IPS-18c (cell line): ENCODE results near the gene SLC25A28.
"Not testable (repeated sequence)": the region's sequence is repeated elsewhere in the genome, so short reads cannot be mapped to it uniquely, and the experiment has no call there.

Source experiments
- H3K4me3 ChIP-seq: 2 replicates; pipeline ENCODE4 v1.7.0; 2013; ENCODE audit warnings: low read depth, mild to moderate bottlenecking, low read length, moderate library complexity; ENCODE audit not compliant: insufficient read depth
- H3K9me3 ChIP-seq: one replicate; pipeline ENCODE4 v1.6.1; 2013; ENCODE audit warnings: mild to moderate bottlenecking, low read length, moderate library complexity; ENCODE audit not compliant: control insufficient read depth, insufficient read depth

Gene SLC25A28

GRCh38 chr10:99598781-99599509 is 21.3 kb downstream of the SLC25A28 start:
- Histone ChIP-seq H3K4me3 (no peak overlapping the region), H3K9me3 (no peaks in the 10 kb centered on the region)

GRCh38 chr10:99598011-99598410 is 22.2 kb downstream of the SLC25A28 start:
- no peaks in the 10 kb centered on the region for H3K9me3 ChIP-seq

GRCh38 chr10:99596708-99597107 is 23.5 kb downstream of the SLC25A28 start:
- H3K4me3 ChIP-seq, result not testable (repeated sequence)

More at GRCh38 chr10:99598011-99598410, 22.2 kb downstream of the SLC25A28 start:
- H3K4me3 ChIP-seq, result no peak overlapping the region

GRCh38 chr10:99595770-99596465 is 24.3 kb downstream of the SLC25A28 start:
- Histone ChIP-seq H3K4me3 (no peak overlapping the region), H3K9me3 (no peaks in the 10 kb centered on the region)

More at GRCh38 chr10:99596708-99597107, 23.5 kb downstream of the SLC25A28 start:
- H3K9me3 ChIP-seq, result not testable (repeated sequence)

GRCh38 chr10:99595236-99595635 is 25.0 kb downstream of the SLC25A28 start:
- Histone ChIP-seq H3K9me3 (no peaks in the 10 kb centered on the region), H3K4me3 (no peak overlapping the region)

GRCh38 chr10:99593312-99593711 is 26.9 kb downstream of the SLC25A28 start:
- no peak overlapping the region for H3K4me3 ChIP-seq
- no peaks in the 10 kb centered on the region for H3K9me3 ChIP-seq

GRCh38 chr10:99590799-99591198 is 29.4 kb downstream of the SLC25A28 start:
- Histone ChIP-seq H3K4me3 (no peak overlapping the region), H3K9me3 (no peaks in the 10 kb centered on the region)

GRCh38 chr10:99583687-99584086 is 36.6 kb downstream of the SLC25A28 start:
- no peak overlapping the region for H3K4me3 ChIP-seq
- no peaks in the 10 kb centered on the region for H3K9me3 ChIP-seq

GRCh38 chr10:99582255-99582770 is 37.9 kb downstream of the SLC25A28 start:
- no peaks in the 10 kb centered on the region for H3K9me3 ChIP-seq
- no peak overlapping the region for H3K4me3 ChIP-seq

- H3K4me3 ChIP-seq, result no peak overlapping the region
- H3K9me3 ChIP-seq, result no peaks in the 10 kb centered on the region
Measured at GRCh38 chr10:99579971-99580370, 40.3 kb downstream of the SLC25A28 start.

- Histone ChIP-seq H3K4me3 (no peak overlapping the region), H3K9me3 (no peaks in the 10 kb centered on the region)
Measured at GRCh38 chr10:99573790-99574189, 46.4 kb downstream of the SLC25A28 start.

GRCh38 chr10:99571816-99572215 is 48.4 kb downstream of the SLC25A28 start:
- Histone ChIP-seq H3K9me3 (no peaks in the 10 kb centered on the region), H3K4me3 (no peak overlapping the region)

GRCh38 chr10:99569961-99570360 is 50.3 kb downstream of the SLC25A28 start:
- H3K9me3 ChIP-seq, result no peaks in the 10 kb centered on the region
- H3K4me3 ChIP-seq, result no peak overlapping the region

- no peak overlapping the region for H3K4me3 ChIP-seq
- no peaks in the 10 kb centered on the region for H3K9me3 ChIP-seq
Measured at GRCh38 chr10:99569253-99569939, 50.8 kb downstream of the SLC25A28 start.

GRCh38 chr10:99565166-99565565 is 55.1 kb downstream of the SLC25A28 start:
- H3K9me3 ChIP-seq, result no peaks in the 10 kb centered on the region
- no peak overlapping the region for H3K4me3 ChIP-seq

GRCh38 chr10:99564361-99564760 is 55.9 kb downstream of the SLC25A28 start:
- H3K4me3 ChIP-seq, result no peak overlapping the region
- H3K9me3 ChIP-seq, result no peaks in the 10 kb centered on the region

GRCh38 chr10:99562631-99563030 is 57.6 kb downstream of the SLC25A28 start:
- H3K4me3 ChIP-seq, result no peak overlapping the region

More at GRCh38 chr10:99562631-99563030, 57.6 kb downstream of the SLC25A28 start:
- H3K9me3 ChIP-seq, result no peaks in the 10 kb centered on the region
